ENCODE results near the gene KRT37.
"Not testable (repeated sequence)": the region's sequence is repeated elsewhere in the genome, so short reads cannot be mapped to it uniquely, and the experiment has no call there.

The KRT37 gene

GRCh38 chr17:41434415-41434814 lies 10.0 kb upstream of the KRT37 start:
- DNase-seq (ENCODE audit: low spot score): no peak

GRCh38 chr17:41434005-41434404 lies 9.6 kb upstream of the KRT37 start:
- DNase-seq (ENCODE audit: low spot score): no peak

- no peak for DNase-seq (ENCODE audit: low spot score)
These were observed 9.2 kb upstream of the KRT37 start for GRCh38 chr17:41433586-41433985.

- not testable (repeated sequence) for DNase-seq (ENCODE audit: low spot score)
These were observed 6.0 kb upstream of the KRT37 start for GRCh38 chr17:41430376-41430775.

GRCh38 chr17:41429667-41430066 lies 5.3 kb upstream of the KRT37 start:
- DNase-seq (ENCODE audit: low spot score): no peak

- no peak for DNase-seq (ENCODE audit: low spot score)
These were observed 4.4 kb upstream of the KRT37 start for GRCh38 chr17:41428591-41429291.

- not testable (repeated sequence) for DNase-seq (ENCODE audit: low spot score)
These were observed 1.8 kb downstream of the KRT37 start for GRCh38 chr17:41422586-41422985.

- DNase-seq (ENCODE audit: low spot score): no peak
These were observed 2.8 kb downstream of the KRT37 start for GRCh38 chr17:41421617-41422016.

GRCh38 chr17:41421116-41421515 lies 3.3 kb downstream of the KRT37 start:
- no peak for DNase-seq (ENCODE audit: low spot score)

GRCh38 chr17:41420134-41420533 lies 4.3 kb downstream of the KRT37 start:
- no peak for DNase-seq (ENCODE audit: low spot score)

- no peak for DNase-seq (ENCODE audit: low spot score)
These were observed 4.7 kb downstream of the KRT37 start for GRCh38 chr17:41419716-41420115.

GRCh38 chr17:41418116-41418860 lies 6.1 kb downstream of the KRT37 start:
- DNase-seq (ENCODE audit: low spot score): no peak

GRCh38 chr17:41417576-41418015 lies 6.8 kb downstream of the KRT37 start:
- DNase-seq (ENCODE audit: low spot score): no peak

- no peak for DNase-seq (ENCODE audit: low spot score)
These were observed 7.3 kb downstream of the KRT37 start for GRCh38 chr17:41417127-41417526.

- DNase-seq (ENCODE audit: low spot score): no peak
These were observed 7.9 kb downstream of the KRT37 start for GRCh38 chr17:41416479-41416878.

- no peak for DNase-seq (ENCODE audit: low spot score)
These were observed 8.5 kb downstream of the KRT37 start for GRCh38 chr17:41415833-41416335.

GRCh38 chr17:41415411-41415810 lies 9.0 kb downstream of the KRT37 start:
- no peak for DNase-seq (ENCODE audit: low spot score)

GRCh38 chr17:41413982-41414381 lies 10.4 kb downstream of the KRT37 start:
- DNase-seq (ENCODE audit: low spot score): no peak

GRCh38 chr17:41413353-41413957 lies 10.9 kb downstream of the KRT37 start:
- no peak for DNase-seq (ENCODE audit: low spot score)

GRCh38 chr17:41411072-41411840 lies 13.1 kb downstream of the KRT37 start:
- DNase-seq (ENCODE audit: low spot score): no peak

- no peak for DNase-seq (ENCODE audit: low spot score)
These were observed 17.2 kb downstream of the KRT37 start for GRCh38 chr17:41407226-41407625.

GRCh38 chr17:41406205-41406604 lies 18.2 kb downstream of the KRT37 start:
- no peak for DNase-seq (ENCODE audit: low spot score)

Measured in cerebellar cortex (tissue), 1 donor.